ENCODE data around the gene TAF3.

Gene TAF3

DNA sequence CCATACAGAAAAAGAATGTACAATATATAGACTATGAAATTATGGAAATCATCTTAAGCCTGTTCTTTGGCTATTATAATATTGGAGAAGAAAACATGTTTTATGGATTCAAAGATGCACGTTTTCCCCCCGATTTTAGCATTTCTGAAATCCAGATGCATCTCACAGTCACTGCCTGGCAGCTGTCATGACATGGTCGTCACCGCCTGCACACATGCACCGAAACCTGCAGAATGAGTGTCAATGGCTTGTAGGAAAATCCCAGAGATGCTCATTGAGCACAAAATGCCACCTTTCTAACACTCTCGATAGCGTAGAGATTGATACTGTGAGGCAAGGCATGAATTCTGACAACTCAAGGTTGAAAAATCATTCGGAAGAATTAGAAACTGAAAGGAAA, 115.5 kb downstream of the TAF3 start:
- DNase-seq (ENCODE audit: low spot score): no peak

DNA sequence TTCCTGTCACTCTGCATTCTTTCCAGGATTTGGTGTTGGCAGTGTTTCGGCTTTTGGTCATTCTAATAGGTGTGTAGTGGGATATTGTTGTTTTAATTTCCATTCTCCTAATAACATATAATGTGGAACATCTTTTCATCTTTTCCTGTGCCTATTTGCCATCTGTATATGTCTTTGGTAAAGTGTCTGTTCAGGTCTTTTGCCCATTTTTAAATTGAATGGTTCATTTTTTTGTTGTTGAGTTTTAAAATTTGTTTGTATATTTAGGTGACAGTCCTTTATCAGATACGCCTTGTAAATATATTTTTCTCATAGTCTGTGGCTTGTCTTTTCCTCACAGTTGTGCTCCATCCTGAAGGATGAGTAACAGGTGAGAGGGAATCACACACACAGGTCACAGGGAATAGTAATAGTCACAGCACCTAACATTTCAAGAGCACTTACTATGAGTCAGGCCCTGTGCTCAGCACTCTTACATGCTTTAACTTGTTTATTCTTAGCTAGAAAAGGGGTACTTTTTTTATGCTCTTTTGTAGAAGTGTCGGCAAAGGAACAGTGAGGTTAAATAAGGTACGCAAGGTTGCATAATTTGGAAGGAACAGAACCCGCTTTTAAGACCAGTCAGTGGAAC, 119.1 kb downstream of the TAF3 start:
- no peak for DNase-seq (ENCODE audit: low spot score)

DNA sequence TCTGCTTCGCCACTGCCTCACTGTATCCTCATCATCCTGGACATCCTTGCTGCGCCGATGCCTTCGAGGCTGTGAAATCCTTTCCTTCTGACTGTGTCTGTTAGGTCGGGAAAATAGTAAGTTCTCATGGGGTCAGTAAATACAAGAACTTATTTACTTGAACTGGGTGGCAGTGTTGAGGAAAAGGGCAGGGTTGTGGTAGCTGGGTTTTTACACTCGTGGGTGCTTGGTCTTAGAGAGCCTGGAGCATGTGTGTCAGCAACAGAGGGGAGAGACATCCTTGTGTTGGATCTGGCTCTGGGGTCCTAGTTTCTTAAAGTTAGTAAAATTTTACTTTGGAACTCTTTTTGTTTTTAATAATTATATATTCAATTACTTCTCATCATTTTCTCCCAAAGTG, 123.3 kb downstream of the TAF3 start:
- no peak for DNase-seq (ENCODE audit: low spot score)

DNA sequence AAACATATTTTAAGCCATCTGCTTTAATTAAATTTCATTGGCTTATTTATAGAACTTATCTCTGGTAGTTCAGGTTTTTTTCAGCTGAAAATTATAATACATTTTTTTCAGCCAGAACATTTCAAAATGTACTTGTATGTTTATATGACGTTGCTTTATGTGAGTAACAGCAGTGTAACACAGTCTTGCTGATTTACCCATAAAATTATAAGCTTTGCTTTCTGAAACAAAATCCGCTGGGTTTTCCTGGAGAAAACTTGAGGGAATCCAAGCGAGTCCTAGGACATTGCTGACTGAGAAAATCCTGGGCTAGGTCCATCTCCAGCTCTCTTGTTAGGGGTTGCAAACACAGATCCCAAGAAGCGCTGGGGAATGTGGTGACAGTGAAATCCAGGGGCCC, 124.0 kb downstream of the TAF3 start:
- DNase-seq (ENCODE audit: low spot score): no peak

DNA sequence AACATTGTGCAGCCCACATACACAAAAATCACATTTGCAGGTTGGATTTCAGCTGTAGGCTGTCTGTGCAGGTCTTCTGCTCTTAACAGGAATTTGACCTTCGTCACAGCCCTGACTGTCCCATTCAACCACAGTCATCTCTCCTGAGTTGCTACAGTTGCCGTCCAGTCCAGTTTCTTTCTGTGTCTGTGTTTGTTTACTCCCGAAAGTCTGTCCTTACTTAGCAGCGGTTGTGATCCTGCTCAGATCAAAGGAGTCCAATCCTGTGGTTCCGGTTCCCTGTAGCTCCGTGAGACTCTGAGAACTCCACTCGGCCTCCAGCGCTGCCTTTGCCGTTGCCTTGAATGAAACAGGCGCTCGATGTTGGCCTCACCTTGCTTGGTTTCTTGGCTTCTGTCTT, 124.6 kb downstream of the TAF3 start:
- no peak for DNase-seq (ENCODE audit: low spot score)

DNA sequence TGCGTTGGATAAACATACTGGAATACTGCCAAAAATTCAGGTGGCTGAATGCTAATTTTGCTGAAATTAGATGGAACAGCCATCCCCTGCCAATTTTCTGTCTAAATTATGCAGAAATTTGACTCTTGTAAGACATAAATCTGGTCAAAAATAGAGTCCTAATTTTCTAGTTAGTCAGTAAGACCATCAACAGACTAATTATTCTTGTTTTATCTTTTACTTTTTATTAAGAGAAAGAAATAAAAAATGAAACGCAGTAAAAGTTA, 125.8 kb downstream of the TAF3 start:
- DNase-seq (ENCODE audit: low spot score): no peak

DNA sequence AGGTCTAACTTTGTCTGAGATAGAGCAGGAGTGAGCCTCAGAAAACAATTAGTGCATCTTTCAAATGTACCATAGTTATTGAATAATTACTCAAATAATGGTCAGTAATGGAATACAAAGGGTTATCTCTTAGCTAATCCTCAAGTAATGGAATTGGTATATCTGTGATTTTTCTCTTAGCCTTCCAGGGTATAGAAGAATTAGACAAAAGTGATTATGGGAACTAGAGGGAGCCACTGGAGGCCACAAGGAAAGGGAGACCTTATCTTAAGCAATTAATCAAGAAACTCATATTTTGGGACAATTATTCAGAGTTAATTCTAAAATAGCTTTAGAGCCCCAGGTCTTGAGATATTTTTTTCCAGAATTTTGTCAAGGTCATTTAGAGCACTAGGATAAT, 126.2 kb downstream of the TAF3 start:
- no peak for DNase-seq (ENCODE audit: low spot score)

DNA sequence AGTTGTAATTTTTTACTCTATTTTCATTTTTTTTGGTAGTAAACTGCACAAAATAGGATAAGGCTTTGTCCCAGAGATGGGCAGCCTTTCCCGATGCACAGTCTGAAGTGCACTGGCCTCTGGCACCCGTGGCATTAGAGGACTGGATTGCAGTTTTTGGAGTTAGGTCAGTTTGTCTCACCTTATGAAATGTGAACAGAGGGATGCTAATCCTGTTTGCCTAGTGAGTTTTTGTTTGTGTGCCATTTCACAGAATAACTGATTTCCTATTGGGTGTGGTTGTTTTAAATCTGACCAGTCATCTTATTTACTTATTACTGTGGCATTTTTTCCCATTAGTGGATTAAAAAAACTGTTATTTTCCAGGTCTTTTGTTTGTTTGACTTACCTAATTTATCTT, 126.7 kb downstream of the TAF3 start:
- DNase-seq (ENCODE audit: low spot score): peak; percentile 29

DNA sequence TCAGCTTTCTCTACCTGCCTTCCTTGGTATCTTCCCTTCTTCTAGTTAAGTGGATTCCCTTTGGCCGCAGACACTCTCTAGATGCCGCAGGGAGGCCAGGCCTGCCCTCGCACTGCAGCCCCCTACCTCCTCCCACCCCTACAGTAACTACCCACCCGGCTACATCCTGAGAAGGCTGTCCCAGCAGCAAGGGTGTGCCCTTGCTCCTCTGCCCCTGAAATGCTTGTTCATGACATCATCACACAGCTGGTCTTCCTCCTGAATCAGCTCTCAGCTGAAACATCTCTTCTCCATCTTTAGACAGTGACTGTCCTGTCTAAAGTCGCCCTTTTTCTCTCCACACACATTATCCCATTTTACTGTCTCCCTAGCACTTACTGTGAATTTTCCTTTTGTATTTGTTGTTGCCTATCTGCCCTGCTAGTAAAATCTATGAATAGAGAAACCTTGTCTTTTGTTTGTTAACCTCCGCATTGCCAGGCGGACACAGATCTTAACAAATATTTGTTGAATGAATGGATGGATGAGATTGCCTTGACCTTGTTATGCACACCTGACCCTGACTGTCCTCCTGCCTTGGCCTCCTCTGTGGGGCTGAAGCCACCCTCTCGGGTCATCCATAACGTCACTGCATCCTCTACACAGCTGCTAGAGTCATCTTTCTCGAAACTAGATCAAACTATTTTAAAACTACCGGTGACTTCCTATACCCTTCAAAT, 127.3 kb downstream of the TAF3 start:
- peak; percentile 23 for DNase-seq (ENCODE audit: low spot score)

DNA sequence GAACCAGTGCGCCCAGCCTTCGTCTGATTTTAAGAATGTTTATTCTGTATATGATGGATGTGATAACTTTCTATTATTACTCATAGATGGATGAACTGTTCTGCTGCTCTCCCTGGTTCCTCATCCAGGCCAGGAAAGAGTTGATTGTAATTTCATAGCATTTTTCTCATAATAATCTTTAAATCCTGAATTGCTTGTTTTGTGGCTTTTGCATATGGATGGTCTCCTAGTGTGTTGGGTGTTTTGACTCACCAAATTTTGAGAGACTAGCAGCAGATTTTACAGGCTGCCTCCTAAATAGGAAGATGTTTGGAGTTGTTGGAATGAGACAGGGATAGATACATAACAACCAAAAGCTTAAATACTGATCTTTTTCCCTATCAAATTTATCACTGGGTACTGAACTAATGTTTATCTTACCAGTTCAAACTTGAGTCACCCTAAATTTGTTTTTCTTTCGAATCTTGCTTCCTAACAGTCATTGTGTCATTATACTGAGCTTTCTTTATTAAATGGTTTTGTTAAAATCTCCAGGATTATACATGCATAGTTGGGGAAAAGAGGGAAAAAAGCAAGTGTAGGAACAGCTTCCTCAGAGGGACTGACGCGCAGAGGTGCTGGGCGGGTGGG, 130.2 kb downstream of the TAF3 start:
- DNase-seq (ENCODE audit: low spot score): no peak

DNA sequence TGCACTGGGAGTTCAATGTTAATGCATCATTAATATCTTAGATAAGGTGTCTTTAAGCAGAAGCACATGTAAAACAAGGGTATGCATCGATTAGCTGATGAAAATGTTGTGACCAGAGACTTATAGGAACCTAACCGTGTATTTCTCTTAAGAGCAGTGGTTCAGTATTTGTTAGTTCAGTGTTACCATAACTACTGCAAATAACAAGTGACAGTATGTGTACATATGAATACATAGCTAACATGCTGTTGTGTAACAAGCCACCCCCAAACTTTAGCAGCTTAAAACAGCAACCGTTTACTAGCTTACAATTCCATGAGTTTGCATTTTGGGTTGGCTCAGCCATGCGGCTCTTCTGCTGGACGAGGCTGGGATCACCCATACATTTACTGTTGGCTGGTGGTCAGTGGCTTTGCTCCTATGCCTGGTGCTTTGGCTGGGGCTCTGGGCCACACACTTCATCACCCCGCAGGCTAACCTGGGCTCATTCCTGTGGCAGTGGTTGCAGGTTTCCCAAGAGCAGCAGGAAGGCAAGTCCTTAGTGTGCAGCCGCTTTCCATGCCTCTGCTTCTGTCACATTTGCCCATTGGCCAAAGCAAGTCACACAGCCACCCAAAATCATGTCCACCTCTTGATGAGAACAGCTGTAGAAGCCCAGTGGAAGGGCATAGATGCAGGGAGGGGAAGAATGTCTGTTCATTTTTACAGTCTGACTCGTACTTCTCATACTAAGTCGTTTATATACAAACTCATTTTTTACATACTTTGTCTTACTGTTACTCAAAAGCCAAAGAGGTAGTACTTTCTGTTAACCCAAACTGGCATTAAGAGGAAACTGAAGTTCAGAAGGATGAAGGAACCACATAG, 132.9 kb downstream of the TAF3 start:
- DNase-seq (ENCODE audit: low spot score): no peak

DNA sequence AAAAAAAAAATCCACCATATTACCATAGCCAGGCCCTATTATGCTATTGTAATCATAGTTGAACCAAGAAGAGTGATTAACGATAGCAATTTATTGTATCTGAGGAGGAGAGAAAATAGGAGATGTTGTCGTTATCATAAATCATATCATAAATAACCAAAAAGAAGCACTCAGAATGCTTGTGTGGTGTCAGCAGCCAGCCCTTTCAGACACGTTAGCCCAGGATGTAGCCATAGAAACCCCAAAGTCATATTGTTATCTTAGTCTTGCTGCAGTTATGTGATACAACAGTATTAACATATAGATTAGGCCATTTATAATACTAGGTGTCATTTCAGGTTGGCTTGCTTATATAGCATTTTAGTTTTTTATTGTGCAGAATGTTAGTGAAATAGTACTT, 134.0 kb downstream of the TAF3 start:
- DNase-seq (ENCODE audit: low spot score): no peak

DNA sequence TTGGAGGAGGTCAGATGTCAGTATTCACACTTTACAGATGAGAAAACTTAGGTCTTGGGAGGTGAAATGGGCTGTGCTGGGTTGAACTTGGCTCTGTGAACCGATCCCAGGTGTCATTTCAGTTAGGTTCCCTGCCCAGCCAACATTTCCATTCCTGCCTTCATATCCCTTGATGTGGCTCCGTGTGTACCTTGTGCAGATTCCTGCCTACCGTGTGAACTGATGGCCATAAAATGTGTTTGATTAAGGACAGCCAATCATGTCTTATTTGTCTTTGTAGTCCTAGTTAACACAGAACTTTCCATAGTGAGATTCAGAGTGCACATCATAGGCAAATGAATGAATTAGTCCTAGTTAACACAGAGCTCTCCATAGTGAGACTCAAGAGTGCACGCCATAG, 135.1 kb downstream of the TAF3 start:
- DNase-seq (ENCODE audit: low spot score): no peak

DNA sequence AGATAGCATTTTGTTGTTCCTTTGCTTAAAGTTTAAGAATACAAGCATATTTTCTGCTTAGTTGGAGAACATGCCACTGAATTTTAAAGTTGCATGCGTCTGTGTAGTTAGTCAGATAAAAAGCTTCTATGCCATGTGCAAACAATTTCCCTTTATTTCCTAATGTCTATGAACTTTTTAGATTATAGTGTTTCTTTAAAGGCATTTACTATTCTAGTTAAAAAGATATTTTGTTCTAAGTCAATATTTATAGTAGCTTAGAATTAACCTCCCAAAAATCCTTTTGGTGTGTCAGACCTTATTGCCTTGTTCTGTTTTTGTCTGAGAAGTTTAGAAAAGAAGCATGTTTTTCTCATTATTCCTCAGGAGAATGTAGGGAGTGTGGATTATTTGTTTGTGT, 137.1 kb downstream of the TAF3 start:
- DNase-seq (ENCODE audit: low spot score): no peak

DNA sequence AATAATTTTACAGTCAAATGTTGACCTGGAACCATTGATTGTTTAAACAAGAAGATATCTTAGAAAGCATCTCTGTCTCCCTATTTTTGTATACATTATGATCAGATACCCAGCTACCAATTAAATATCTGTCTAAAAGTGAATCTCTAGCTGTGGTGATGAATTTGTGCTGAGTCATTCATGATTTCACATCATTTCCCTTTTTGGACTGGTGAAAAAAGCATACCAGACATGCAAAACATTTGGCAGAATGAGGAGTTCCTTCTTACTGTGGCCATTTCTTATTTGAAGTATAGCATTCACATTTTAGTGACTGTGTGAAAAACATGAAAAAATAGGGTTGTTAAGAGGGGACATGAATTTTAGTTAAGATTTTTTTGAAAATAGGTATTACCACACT, 138.2 kb downstream of the TAF3 start:
- peak; percentile 32 for DNase-seq (ENCODE audit: low spot score)

DNA sequence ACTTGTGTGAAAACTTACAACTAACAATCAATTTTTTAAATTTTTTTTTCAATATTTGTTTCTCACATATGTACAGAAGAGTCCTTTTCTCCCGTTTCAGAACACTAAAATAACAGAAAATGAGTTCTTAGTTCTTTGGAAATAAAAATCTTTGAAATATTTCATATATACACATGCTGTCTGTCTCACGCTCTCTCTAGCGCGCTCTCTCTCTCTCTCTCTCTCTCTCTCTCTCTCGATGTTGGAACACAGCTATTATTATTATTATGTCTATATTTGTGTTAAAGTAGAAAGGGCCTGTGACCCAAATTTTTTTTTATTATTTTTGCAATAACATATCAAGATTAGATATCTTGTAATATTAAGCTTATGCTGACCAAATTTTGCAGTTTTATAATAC, 139.3 kb downstream of the TAF3 start:
- no peak for DNase-seq (ENCODE audit: low spot score)

DNA sequence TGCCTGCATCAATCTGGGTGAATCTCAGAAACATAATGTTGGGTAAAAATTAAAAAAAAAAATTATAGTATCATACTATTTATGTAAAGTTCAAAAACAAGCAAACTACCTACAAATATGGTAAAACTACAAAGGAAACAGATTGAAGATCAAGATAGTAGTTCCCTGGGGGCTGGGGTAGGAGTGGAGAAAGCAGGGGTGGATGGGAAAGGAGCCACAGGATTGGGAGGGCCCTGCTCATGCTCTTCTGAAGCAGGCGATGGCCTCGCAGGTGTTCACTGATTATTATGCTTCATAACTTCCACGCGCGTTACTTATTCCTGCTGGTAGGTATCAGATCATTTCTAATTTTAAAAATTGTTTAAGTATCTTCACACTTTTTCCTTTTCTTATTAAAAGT, 140.1 kb downstream of the TAF3 start:
- DNase-seq (ENCODE audit: low spot score): no peak

DNA sequence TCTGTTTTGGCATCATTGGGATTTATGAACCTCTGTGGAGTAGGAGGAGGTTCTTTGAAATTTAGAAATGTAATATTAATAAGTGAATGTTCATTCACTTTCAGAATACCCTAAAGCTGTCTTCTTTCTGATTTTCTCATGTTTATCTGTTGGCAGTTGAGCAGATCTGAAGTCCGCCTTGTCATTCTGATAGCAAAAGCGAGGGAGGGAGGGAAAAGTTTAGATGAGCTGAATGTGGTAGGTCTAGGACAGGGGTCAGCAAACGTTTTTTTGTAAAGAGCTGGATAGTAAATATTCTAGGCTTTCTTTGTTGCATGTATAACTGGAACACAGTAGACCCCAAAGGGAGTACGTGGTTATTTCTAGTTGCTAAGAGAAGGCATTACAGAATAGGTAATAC, 141.8 kb downstream of the TAF3 start:
- DNase-seq (ENCODE audit: low spot score): no peak

DNA sequence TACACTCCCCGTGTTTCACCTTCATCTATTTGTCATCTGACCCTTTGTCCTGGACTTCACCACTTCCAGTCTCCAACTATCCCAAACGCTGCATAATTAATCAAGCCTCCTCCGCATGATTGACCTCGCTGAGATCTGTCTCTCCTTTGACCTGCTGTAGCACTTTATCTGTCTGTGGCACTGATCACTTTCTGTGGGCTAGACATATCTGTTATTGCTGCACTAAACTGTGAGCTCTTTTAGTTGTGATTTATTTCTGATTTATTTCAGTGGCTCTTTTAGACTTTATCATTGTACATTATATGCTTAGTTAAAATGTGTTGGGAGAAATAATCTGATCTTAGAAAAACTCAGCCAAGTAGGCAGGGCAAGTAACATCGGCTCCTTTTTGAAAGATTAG, 144.3 kb downstream of the TAF3 start:
- no peak for DNase-seq (ENCODE audit: low spot score)

DNA sequence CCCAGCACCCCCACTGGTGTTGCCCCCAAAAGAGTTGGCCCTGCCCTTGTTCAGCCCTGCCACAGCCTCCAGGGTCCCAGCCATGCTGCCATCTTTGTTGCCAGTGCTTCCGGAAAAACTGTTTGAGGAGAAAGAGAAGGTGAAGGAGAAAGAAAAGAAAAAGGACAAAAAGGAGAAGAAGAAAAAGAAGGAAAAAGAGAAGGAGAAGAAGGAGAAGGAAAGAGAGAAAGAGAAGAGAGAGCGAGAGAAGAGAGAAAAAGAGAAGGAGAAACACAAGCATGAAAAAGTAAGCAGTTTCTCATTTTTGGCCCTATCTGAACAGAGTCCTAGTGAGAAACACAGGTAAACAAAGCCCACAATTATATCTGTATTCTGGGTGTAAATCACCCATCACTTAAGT, 147.2 kb downstream of the TAF3 start:
- DNase-seq (ENCODE audit: low spot score): no peak

DNA sequence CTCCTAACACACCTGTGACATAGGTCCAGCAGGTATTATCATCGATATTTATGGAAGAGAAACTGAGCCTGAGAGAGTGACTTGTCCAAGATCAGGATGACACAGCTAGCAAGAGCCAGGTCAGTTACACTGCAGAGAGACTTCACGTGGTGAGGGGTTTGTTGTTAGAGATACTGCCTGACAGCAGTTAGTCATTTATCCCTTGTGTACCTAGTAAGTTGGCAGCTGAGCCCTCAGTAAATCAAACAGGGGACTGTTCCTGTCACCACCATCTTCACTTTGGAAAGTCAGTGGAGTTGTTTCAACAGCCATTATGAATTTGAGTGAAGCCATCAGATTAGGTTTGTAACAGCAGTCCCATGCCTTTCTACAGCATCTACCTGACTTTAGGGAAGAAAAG, 148.7 kb downstream of the TAF3 start:
- DNase-seq (ENCODE audit: low spot score): no peak

DNA sequence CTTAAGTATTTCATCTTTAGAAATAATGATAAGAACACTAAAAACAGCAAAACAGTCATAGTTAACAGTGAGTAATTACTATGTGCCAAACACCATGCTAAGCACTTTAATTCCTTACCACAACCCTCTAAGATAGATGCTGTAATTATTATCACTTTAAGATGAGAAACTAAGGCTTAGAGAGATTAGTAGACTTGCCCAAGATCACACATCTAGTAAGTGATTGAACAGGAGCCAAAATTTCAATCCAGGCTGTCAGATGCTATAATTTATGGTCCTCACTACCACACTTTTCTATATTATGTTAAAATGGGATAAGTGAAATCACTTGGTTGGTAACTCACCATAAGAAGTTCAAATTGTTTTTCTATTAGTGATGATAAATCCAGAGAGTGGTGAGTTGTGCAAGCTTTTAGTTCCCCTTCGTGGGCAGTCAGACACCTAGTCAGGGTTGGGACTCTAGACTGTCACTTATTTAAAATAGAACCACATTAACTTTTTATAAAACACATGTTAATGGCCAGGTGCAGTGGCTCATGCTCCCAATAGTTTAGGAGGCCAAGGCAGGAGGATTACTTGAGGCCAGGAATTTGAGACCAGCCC, 150.3 kb downstream of the TAF3 start:
- DNase-seq (ENCODE audit: low spot score): no peak

DNA sequence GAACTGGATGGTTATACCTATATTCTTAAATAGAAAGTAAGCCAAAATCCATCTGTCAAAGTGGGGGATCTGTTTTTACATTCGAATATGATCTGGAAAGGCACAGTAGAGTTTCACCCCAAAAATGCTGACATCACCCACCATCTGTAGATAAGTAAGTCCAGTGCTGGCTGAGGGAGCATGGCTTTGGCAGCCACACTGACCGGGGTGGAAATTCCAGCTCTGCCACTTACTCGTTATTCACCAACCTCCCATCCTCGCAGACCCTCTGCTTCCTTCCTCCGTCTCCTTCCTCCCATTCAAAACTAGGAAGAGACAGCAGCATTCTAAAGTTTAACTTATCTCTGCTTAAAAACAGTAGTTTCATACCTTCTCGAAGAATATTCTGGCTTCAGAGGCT, 151.3 kb downstream of the TAF3 start:
- peak; percentile 20 for DNase-seq (ENCODE audit: low spot score)
